Measurements from ENCODE around the gene AMPH. TPM values are rescaled to one million over a fixed set of nuclear protein-coding genes. Genes with fewer than 3 reads are reported as not detected.

AMPH gene
- total and polyA plus RNA-seq, 9 of the 15 experiments (the other 6 are each of a cell fraction or from before 2014, with no cell fraction given): 0.03 to 0.35 TPM; not detected in 7

DNA sequence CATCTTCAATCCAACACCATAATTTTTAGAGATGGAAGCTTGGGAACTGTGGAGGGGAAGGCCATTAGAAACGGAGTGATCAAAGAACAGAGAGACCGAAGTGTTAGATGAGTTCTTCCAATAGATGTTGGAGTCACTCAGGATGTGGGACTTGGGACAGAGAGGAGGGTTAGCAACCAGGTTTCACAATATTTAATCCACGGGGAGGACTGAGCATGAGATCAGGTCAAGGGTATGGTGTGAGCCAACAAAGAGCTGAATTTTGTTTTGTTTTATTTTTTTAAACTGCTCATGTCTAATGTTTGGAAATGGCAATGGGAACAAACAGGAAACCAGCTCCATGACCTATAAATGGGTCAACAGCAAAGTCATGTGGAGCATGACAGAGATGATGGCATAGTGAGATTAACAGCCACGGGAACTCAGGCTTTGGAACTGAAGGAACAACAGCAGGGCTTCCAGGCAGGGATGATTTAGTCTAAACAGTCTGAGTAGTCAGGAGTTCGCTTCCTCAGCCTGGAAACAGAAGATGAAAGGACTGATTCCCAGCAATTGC is 38.9 kb upstream of the AMPH start:
- POLR2A ChIA-PET: interaction anchor here (1.2 kb wide), 2 partner anchors 9 to 120 kb away, joined by 3 read pairs; no protein-coding TSS in a partner anchor
- Histone ChIP-seq H2AFZ (ENCODE audit: low read depth, low read length) (no peak overlapping the region), H3K9ac (ENCODE audit: insufficient read depth in 1 of 2, low read depth in 2 of 2, low read length in 2 of 2) (no peak overlapping the region), H3K79me2 (ENCODE audit: control insufficient read depth, insufficient read depth, low read length) (no peaks in the 10 kb centered on the region), H3K9me3 (replicated peaks; ENCODE audit: control insufficient read depth, insufficient read depth, low read depth, low read length) (no peaks in the 10 kb centered on the region), H3K27ac (ENCODE audit: extremely low read depth, low read depth, low read length) (no peak overlapping the region), H3K4me1 (replicated peaks in 1 of 2; ENCODE audit: control insufficient read depth in 2 of 2, insufficient read depth in 2 of 2, low read length in 2 of 2) (no peaks in the 10 kb centered on the region), H4K20me1 (replicated peaks; ENCODE audit: control insufficient read depth, insufficient read depth, low read length) (peaks cover 3% of the 10 kb centered on the region; the same call in 1 of the 2 replicates), H3K4me3 (no peak overlapping the region), H3K27me3 (ENCODE audit: control insufficient read depth in 2 of 2, insufficient read depth in 2 of 2, low read length in 2 of 2) (peaks cover 0 to 9% of the 10 kb centered on the region in 2 experiments; a peak in 2 of 5 replicates), H3K4me2 (ENCODE audit: insufficient read depth, low read length) (no peak overlapping the region), H3K36me3 (ENCODE audit: control insufficient read depth, insufficient read depth, low read length) (no peaks in the 10 kb centered on the region), H3K9me1 (ENCODE audit: control insufficient read depth, insufficient read depth, low read length) (no peaks in the 10 kb centered on the region)
- BruUV-seq (replicated peaks): no TSS peak
- in situ Hi-C loops (cut with MboI): no loop called here
- DNase-seq (ENCODE audit: extremely low read depth in 1 of 4, low spot score in 3 of 4): no peak
- intact Hi-C loops (cut with micrococcal nuclease): no loop called here
- ATAC-seq: no peak
- CTCF ChIA-PET (ENCODE audit: low intra/inter-chr PET ratio): no interaction called here
- no peak for FAIRE-seq
- 5% methylated on average over 5 of the region's 5 CpGs for WGBS (ENCODE audit: insufficient coverage, low coverage, missing lambda C conversion rate)
- TF ChIP-seq, protein P1, sequence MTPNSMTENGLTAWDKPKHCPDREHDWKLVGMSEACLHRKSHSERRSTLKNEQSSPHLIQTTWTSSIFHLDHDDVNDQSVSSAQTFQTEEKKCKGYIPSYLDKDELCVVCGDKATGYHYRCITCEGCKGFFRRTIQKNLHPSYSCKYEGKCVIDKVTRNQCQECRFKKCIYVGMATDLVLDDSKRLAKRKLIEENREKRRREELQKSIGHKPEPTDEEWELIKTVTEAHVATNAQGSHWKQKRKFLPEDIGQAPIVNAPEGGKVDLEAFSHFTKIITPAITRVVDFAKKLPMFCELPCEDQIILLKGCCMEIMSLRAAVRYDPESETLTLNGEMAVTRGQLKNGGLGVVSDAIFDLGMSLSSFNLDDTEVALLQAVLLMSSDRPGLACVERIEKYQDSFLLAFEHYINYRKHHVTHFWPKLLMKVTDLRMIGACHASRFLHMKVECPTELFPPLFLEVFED (CRISPR knock-in tag; conservative IDR thresholded peaks at IDR 0.05): no peak
- TF ChIP-seq, protein P2, sequence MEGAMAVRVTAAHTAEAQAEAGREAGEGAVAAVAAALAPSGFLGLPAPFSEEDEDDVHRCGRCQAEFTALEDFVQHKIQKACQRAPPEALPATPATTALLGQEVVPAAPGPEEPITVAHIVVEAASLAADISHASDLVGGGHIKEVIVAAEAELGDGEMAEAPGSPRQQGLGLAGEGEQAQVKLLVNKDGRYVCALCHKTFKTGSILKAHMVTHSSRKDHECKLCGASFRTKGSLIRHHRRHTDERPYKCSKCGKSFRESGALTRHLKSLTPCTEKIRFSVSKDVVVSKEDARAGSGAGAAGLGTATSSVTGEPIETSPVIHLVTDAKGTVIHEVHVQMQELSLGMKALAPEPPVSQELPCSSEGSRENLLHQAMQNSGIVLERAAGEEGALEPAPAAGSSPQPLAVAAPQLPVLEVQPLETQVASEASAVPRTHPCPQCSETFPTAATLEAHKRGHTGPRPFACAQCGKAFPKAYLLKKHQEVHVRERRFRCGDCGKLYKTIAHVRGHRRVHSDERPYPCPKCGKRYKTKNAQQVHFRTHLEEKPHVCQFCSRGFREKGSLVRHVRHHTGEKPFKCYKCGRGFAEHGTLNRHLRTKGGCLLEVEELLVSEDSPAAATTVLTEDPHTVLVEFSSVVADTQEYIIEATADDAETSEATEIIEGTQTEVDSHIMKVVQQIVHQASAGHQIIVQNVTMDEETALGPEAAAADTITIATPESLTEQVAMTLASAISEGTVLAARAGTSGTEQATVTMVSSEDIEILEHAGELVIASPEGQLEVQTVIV (CRISPR knock-in tag; IDR thresholded peaks at IDR 0.05; ENCODE audit: borderline replicate concordance): no peak
- no peak for TF ChIP-seq ZSCAN32 (CRISPR knock-in tag; IDR thresholded peaks at IDR 0.05)
- TF ChIP-seq, protein P3, sequence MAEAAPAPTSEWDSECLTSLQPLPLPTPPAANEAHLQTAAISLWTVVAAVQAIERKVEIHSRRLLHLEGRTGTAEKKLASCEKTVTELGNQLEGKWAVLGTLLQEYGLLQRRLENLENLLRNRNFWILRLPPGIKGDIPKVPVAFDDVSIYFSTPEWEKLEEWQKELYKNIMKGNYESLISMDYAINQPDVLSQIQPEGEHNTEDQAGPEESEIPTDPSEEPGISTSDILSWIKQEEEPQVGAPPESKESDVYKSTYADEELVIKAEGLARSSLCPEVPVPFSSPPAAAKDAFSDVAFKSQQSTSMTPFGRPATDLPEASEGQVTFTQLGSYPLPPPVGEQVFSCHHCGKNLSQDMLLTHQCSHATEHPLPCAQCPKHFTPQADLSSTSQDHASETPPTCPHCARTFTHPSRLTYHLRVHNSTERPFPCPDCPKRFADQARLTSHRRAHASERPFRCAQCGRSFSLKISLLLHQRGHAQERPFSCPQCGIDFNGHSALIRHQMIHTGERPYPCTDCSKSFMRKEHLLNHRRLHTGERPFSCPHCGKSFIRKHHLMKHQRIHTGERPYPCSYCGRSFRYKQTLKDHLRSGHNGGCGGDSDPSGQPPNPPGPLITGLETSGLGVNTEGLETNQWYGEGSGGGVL (CRISPR knock-in tag; IDR thresholded peaks at IDR 0.05): no peak
- TF ChIP-seq, protein P4, sequence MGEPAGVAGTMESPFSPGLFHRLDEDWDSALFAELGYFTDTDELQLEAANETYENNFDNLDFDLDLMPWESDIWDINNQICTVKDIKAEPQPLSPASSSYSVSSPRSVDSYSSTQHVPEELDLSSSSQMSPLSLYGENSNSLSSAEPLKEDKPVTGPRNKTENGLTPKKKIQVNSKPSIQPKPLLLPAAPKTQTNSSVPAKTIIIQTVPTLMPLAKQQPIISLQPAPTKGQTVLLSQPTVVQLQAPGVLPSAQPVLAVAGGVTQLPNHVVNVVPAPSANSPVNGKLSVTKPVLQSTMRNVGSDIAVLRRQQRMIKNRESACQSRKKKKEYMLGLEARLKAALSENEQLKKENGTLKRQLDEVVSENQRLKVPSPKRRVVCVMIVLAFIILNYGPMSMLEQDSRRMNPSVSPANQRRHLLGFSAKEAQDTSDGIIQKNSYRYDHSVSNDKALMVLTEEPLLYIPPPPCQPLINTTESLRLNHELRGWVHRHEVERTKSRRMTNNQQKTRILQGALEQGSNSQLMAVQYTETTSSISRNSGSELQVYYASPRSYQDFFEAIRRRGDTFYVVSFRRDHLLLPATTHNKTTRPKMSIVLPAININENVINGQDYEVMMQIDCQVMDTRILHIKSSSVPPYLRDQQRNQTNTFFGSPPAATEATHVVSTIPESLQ (CRISPR knock-in tag; IDR thresholded peaks at IDR 0.05): no peak
- TF ChIP-seq, protein P5, sequence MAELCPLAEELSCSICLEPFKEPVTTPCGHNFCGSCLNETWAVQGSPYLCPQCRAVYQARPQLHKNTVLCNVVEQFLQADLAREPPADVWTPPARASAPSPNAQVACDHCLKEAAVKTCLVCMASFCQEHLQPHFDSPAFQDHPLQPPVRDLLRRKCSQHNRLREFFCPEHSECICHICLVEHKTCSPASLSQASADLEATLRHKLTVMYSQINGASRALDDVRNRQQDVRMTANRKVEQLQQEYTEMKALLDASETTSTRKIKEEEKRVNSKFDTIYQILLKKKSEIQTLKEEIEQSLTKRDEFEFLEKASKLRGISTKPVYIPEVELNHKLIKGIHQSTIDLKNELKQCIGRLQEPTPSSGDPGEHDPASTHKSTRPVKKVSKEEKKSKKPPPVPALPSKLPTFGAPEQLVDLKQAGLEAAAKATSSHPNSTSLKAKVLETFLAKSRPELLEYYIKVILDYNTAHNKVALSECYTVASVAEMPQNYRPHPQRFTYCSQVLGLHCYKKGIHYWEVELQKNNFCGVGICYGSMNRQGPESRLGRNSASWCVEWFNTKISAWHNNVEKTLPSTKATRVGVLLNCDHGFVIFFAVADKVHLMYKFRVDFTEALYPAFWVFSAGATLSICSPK (IDR thresholded peaks at IDR 0.05; ENCODE audit: borderline replicate concordance): no peak

Data from K562 (cell line).